Measurements from ENCODE around the gene SLC25A21.
"Not testable (repeated sequence)": the region's sequence is repeated elsewhere in the genome, so short reads cannot be mapped to it uniquely, and the experiment has no call there.

- TF ChIP-seq CTCF (conservative IDR thresholded peaks at IDR 0.05; ENCODE audit: low read depth in 2 of 2); STAT1 (IDR thresholded peaks at IDR 0.05; ENCODE audit: unreplicated experiment); POLR2AphosphoS5 (IDR thresholded peaks at IDR 0.05; ENCODE audit: low read depth); EZH2 (IDR thresholded peaks at IDR 0.05; ENCODE audit: low read depth, unreplicated experiment); EZH2phosphoT487 (IDR thresholded peaks at IDR 0.05; ENCODE audit: unreplicated experiment): not testable (repeated sequence)
- TF ChIP-seq, protein P1, sequence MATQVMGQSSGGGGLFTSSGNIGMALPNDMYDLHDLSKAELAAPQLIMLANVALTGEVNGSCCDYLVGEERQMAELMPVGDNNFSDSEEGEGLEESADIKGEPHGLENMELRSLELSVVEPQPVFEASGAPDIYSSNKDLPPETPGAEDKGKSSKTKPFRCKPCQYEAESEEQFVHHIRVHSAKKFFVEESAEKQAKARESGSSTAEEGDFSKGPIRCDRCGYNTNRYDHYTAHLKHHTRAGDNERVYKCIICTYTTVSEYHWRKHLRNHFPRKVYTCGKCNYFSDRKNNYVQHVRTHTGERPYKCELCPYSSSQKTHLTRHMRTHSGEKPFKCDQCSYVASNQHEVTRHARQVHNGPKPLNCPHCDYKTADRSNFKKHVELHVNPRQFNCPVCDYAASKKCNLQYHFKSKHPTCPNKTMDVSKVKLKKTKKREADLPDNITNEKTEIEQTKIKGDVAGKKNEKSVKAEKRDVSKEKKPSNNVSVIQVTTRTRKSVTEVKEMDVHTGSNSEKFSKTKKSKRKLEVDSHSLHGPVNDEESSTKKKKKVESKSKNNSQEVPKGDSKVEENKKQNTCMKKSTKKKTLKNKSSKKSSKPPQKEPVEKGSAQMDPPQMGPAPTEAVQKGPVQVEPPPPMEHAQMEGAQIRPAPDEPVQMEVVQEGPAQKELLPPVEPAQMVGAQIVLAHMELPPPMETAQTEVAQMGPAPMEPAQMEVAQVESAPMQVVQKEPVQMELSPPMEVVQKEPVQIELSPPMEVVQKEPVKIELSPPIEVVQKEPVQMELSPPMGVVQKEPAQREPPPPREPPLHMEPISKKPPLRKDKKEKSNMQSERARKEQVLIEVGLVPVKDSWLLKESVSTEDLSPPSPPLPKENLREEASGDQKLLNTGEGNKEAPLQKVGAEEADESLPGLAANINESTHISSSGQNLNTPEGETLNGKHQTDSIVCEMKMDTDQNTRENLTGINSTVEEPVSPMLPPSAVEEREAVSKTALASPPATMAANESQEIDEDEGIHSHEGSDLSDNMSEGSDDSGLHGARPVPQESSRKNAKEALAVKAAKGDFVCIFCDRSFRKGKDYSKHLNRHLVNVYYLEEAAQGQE (IDR thresholded peaks at IDR 0.05; ENCODE audit: unreplicated experiment) = not testable (repeated sequence)
Observed at GRCh38 chr14:37146438-37146837, 26.0 kb downstream of the SLC25A21 start.

Data from GM23338 (cell line).